ENCODE data around the gene C10orf143.
A peak's percentile ranks its signal among the peaks of the same experiment; 100 is the strongest.

Gene C10orf143

DNA sequence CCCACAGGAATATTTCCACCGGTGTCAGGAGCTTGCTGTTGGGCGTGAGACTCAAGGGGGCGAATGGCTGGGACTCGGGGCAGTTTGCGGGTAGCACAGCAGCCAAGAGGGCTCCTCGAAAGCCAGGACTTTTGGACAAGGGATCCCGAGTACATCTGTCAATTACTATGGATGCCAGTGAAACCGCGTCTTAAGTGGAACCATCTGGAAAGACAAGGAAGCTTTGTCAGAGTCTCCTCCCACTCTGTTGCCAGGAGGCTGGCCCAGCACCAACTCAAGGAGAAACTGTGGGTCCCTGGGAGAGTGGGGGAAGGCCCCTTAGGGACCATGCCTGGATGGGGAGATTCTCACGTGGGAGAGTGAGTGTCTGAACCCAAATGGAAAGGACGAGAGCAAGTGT, 57.1 kb downstream of the C10orf143 start:
- DNase-seq (ENCODE audit: low read depth, low spot score), result no peak

DNA sequence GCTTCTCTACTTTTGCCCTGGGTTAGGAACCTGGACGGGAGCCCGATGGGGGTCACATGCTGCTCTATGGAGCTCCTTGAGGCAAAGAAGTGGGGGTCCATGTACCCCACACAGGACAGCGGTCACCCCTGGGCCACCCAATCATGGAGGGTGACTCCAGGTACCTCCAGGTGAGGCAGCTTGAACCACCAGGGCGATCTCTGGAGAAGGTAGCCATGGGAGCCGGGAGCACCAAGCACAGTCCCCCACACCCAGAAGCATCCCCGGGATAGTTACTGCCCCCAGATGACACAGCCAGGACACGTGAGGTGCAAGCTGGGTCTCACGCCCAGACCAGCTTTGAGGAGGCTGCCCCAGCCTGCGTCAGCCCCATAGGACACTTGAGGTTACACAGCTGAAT, 58.4 kb downstream of the C10orf143 start:
- DNase-seq (ENCODE audit: low read depth, low spot score), result no peak

DNA sequence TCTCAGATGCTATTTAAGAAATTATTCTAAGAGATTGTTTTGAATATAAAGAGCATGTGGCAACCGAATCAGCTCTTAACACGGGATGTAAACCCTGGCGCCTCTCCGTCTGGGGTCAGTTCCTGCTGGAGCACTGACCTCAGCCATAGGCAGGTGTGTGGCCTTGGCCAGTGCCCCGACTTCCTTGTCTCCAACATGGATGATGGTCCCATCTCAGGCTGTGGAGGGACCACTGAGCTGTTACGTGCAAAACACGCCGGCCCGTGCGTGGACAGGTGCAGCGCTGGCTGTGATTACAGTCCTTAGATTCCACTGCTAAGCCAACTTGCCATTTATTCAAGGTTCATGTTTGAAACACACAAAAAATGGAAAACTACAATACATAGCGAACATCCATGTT, 59.9 kb downstream of the C10orf143 start:
- DNase-seq (ENCODE audit: low read depth, low spot score), result no peak

DNA sequence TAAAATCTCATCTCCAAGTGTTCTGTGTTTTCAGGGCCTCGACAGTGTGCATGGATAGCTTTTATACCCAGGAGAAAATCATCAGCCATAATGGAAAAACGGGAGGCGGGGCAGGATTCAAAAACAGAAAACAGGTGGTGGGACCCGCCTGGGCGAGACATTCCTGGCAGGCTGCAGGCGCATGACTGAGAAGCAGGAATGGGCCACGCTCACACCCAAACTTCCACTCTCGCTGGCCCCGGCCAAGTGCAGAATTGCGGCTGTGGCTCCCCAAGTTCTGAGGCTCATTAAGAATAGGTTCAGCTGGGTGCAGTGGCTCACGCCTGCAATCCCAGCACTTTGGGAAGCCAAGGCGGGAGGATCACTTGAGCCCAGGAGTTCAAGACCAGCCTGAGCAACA, 60.6 kb downstream of the C10orf143 start:
- DNase-seq (ENCODE audit: low read depth, low spot score), result no peak

DNA sequence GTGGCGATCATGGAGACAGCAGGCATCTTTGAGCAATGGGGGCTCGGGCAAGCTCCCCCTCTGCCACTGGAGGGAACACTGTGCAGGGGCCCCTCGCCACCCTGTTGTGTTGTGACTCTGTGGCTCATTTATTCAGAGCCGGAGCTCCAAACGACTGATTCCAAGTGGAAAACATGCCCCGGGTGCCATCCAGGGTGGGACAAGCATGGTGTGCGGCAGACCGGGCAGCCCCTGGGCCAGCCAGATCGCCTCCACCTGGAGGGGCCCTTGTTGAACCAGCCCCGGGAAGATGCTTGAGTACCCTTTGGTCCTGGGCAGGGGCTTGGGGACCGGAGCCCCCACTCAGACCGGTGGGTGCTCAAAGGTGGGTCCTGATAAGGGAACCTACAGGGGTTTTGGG, 61.4 kb downstream of the C10orf143 start:
- no peak for DNase-seq (ENCODE audit: low read depth, low spot score)

DNA sequence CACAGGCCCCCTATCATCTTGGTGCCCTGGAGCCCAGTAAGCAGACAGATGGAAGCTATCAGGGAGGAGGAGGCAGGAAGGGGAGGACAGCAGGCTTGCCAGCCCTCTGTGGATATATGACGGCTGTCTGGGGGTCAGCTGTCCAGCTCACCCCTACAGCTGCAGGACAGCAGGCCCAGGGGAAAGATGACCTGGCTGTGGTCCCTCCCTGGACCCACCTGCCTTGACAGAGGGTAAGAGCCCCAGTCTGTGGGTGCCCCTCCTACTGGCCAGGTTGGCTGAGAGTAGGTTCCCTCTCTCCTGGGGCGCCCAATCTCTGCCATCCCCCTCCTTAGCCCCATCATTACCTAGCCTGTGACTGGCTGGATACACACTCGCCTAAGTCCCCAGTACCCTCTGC, 62.5 kb downstream of the C10orf143 start:
- DNase-seq (ENCODE audit: low read depth, low spot score), result no peak

DNA sequence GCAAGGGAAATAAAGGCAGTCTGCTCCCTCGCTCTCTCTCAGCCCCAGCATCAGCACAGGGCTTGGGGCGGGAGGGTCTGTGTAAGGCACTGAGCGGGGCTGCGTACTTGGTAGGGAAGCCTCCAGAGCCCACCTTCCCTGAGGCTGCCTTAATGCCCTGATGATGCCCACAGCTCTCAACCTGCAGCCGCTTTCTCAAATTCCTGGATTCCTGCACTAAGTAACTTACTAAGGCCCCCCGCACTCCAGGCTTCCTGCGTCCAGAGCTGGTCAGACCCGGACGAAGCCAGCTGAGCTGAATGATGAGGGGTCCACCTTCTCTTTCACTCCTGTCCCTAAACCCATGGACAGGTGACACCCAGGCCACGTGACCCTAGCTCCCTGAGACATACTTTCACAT, 63.3 kb downstream of the C10orf143 start:
- DNase-seq (ENCODE audit: low read depth, low spot score), result no peak

DNA sequence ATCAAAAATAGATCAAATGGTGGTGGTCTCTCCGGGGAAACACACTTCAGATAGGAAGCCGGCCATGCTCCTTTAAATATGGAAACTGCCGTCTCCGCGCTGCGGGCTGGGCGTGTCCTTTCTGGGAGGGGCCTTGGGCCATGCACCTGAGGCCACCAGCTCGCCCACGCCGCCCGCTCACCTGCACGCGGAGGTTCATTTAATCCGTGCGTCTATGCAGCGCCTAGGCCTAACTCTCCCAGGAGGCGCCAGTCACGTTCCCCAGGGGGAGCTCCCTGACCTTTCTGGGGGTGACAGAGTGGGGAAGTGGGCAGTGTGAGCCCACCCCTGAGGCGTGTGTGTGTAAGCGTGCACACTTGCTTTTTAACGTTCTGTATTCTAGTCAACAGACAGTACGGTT, 64.0 kb downstream of the C10orf143 start:
- no peak for DNase-seq (ENCODE audit: low read depth, low spot score)

DNA sequence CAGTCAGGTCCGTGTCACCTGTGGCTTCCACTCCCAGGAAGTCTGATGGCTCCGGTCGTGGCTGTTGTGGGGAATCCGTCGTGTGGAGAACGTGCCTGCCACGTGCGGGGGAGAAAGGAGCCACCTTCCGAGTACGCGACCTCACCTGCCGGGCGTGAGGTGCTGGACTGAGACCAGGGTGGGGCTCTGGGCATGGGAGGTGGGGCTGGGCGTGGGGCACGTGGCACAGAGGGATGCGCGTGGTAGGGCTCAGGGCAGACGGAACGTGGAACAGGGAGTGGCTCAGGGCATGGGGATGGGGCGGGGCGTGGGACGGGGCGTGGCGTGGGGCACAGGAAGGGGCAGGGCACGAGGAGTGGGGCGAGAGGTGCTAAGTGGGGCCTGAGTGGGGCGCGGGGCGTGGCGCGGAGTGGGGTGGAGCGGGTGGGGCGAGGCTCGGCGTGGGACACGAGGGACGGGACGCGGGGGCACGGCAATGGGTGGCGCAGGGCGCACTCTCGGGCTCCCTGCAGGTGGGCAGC, 64.8 kb downstream of the C10orf143 start:
- DNase-seq (ENCODE audit: low read depth, low spot score), result no peak

DNA sequence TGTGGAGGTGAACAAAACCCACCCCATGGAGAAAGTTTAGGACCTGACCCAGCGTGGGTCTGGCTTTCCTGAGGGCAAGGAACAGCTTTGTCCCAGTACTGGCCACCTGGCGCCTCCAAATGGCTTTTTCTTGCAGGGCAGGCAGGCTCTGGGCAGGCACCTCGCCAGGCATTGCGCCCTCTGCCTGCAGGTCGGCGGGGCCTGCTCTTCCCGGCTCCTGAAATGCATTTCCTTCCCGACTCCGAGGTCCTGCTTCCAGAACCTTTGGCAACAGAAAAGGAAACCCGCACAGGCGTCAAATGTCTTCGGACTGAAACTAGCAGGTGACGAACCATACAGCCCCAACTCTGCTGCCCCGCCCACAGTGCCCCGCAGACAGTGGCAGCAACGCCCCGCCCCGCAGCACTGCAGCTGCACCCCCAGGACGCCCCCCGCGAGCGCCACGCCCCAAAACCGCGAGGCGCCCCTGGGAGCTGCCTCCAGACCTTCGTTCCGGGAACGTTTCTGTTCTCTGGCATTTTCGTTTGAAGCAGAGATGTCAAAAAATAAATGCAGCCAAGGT, 65.5 kb downstream of the C10orf143 start:
- peak; percentile 50 for DNase-seq (ENCODE audit: low read depth, low spot score)

DNA sequence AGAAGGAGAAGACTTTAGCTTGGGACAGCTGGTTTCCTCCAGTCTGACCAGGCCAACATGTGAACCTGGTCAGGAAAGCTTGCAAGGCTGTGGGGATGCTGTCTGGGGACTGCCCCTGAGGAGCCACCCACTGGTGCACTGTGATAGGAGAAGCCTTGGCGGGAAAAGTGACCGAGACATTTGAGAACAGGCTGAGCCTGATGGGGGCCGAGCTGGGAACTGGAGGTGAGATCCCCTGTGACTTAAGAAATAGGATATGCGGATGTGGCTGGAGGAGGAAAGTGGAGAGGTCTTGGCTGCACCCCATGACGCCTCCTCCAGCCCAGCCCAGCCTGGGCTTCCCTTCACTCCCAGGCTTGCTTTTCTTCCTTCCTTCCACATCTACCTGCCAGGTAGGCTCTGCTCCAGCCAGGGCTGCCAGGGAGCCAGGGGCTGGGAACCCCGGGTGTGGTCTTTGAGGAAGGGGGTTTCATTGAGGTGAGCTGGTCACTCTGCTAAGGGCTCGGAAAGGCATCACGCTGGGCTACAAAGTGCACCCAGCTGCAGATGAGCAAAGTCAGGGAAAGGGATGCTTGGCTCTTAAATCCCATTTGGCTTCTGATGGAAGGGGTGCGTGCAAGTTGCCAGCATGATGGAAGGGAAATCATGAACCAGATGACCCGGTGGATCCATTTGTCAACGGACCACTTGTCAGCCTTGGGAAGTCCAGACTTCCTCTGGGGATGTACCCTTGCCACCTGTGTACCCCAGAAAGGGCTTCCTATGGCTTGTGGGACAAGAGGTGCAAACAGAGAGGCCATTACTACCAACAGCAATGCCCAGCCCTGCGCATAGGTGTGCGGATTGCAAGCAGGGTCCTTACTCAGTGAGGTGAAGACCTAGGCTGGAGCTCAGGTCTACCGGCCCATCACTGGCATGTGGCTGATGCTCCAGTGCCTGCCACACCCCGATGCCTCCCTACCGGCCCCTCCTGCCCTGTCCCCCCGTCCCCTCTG, 66.3 kb downstream of the C10orf143 start:
- DNase-seq (ENCODE audit: low read depth, low spot score), result no peak

DNA sequence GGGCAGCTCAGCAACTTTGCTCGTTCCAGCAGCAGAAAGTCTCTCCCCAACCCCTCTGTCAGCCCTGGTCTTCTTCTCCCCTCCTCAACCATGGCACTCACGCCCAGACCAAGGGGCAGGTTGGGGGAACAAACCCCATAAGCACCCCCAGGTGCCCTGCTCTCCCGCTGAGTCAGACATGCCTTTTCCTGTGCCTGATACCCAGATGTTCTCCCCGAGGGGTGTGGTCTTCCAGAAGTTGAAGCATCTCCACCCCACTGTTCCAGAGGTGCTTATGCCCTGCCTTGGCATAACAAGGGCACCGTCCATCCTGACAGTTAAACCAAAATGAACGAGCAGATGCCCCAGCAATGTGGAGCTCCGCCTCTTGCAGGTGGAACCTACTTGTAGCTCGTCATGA, 67.1 kb downstream of the C10orf143 start:
- no peak for DNase-seq (ENCODE audit: low read depth, low spot score)

DNA sequence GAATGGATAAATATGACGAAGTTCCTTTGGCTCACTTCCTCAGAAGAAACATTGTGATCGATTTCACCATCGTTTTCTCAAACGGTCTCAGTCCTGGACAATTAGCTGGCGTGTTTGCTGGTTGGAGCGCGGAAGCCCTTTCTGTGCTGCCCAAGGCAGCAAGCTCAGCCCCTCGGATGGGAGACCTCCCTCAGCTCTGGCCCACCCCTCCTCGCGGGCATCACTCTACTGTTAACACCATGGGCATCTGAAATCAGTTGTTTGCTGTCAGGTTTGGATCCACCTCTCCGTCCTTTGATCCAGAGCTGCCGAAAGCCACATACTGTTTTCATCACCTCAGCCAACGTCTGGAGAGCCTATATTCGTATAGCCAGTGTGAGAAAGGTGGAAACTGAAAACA, 68.2 kb downstream of the C10orf143 start:
- DNase-seq (ENCODE audit: low read depth, low spot score), result no peak

DNA sequence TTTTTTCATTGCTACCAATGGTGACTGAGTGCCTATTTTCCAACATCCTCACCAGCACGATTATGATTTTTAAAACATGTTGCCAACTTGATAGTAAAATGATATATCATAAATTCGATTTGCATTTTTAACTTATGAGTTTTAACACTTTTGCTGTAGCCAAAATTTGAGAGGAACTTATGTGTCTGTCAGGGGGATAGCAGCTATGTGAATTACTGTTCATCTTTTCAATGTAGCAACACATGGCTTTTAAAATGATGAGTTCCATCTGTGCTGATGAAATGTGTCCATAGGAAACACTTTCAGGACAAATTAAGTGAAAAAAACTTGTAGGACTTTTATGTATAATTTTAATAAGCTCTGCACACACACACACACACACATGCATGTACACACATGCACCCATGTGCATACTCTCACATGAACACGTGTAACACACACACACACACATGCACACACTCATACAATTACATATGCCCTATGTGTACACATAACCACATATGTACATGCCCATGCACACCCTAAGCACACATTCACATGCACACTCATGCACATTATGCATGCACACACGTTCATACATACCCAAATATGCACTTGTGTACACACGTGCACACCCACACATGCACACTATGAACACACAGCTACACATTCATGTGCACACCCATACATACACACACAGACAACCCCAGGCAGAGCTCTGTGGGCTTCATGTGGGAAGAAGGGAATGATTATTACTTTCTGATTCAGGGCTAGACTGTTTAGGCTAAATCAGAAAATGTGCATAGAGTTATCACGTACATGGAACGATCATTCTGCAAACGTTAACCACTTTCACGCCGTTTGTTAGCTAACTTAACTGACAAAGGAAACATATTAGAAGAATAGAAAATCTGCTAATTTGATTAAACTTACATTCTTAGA, 68.9 kb downstream of the C10orf143 start:
- DNase-seq (ENCODE audit: low read depth, low spot score), result no peak

DNA sequence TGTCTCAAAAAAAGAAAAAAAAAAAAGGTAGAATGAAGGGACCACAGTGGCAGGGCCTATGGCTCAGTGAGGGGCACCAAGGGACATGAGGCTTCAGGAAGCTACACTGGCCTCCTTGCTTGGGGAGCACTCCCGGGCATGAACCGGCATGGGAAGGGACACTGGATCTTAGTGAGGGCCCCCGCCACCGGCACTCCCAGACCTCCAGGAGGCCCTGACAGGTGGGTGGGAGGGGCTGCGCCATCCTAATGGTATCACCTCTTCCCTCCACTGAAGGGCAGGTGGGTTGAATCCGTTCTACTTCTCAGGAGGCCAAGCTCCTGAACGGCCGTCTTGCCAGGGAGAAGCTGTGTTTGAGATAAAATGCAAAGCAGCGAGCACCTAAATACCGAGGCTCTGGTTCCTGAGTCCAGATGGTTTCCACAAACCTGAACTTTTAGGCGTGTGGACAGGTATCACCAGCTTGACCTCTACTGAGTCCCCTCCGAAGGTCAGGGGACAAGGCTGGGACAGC, 69.8 kb downstream of the C10orf143 start:
- DNase-seq (ENCODE audit: low read depth, low spot score), result no peak

DNA sequence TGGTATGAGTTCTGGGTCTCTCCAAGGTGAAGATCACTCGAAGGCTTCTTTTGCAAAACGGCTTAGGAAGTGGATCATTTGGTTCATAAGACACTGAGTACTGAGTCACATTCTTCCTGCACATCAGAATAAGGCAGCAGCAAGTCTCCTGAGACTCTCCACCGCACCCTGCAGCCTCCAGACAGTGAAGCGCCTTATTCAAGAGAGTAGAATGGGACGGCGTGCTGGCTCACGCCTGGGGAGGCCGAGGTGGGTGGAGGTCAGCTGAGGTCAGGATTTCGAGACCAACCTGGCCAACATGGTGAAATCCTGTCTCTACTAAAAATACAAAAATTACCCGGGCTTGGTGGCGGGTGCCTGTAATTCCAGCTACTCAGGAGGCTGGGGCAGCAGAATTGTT, 70.3 kb downstream of the C10orf143 start:
- no peak for DNase-seq (ENCODE audit: low read depth, low spot score)

DNA sequence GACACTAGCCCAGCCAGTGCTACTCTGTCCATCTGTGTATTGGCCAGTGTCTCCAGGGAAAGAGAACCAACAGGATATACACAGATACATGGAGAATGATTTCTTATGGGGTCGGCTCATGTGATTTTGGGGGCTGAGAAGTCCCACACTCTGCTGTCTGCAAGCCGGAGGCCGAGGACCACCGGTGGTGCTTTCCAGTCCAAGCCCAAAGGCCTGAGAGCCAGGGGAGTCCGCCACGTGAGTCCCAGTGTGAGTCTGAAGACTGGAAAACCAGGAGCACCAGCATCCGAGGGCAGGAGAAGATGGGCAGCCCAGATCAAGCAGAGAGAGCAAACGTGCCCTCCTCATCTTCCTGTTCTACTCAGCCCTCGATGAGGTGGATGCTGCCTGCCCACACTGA, 71.5 kb downstream of the C10orf143 start:
- no peak for DNase-seq (ENCODE audit: low read depth, low spot score)

DNA sequence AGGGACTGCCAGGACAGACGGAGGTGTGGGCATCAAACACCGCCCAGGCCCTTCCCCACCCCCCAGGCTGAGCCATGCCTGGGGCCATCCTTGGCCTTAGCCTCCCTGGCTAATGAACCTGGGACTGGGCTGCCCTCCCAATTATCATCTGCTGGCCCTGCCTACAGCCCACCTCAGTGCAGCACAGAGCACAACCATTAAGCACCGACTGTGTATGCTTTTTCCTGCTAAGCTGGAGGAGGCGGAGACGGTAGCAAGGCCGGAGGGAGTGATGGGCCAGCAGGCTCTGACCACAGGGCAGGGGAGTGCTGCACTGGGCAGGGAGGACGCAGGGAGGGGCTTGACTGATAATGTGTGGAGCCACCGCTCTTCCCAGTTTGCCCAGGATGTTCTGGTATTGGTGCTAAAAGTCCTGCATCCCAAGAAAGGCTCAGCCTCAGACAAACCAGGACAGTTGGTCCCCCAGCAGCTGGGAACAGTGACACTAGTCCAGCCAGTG, 72.0 kb downstream of the C10orf143 start:
- no peak for DNase-seq (ENCODE audit: low read depth, low spot score)

DNA sequence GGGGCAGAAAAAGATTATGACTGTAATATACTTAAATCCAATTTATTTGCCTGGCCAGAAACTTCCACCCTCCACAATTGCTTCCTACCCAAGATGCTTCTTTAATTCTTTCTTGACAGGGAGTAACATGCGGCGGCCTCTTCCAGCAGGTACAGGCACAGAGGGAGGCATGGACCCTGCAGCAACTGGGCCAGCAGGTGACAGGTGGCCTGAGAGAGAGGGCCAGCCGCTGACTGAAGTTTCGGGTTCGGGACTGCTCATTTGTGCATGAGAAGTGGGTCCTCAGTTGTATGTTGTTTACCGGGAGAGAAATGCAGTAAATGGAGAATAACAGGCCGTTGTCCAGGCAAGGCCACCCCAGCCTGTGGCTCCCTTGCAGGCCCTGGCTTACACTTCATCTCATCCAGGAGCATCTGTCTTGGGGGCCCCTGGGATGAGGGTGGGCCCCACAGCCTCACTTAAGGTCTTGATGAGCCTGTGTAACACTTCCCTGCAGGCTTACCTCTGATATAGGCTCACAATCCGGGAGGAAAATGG, 72.5 kb downstream of the C10orf143 start:
- DNase-seq (ENCODE audit: low read depth, low spot score), result no peak

DNA sequence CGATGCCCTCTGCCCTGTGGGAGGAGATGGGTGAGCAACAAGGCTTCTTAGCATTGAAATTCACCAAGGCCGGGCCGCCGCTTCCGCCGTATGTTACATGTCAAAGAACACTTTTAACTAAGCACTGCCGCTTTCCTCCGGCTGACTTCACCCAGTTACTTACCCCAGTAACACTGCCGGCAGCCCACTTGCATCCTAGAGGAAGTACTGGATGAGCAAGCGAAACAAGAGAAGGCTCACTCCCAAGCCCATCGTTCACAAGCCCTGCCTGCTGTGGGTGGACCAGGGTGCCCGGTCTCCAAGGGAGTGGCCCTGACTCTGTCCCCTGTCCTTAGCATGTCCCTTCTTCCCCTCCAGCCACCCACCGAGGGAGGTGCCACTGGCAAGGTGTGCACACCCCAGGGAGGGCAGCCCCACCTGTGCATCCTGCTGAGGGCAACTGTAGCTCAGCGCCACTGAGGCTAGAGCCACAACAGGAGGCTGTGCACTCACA, 73.4 kb downstream of the C10orf143 start:
- no peak for DNase-seq (ENCODE audit: low read depth, low spot score)
